SKM-1 treated with dmso at 0.1 percent for 144 hours (cell line): Measurements from ENCODE around the gene TNS1.

Experiments
- DNase-seq: peaks from one replicate; lab custom pipeline; 2025; ENCODE audit not compliant: unreplicated experiment; lab: John Stamatoyannopoulos, UW

Gene TNS1

DNA sequence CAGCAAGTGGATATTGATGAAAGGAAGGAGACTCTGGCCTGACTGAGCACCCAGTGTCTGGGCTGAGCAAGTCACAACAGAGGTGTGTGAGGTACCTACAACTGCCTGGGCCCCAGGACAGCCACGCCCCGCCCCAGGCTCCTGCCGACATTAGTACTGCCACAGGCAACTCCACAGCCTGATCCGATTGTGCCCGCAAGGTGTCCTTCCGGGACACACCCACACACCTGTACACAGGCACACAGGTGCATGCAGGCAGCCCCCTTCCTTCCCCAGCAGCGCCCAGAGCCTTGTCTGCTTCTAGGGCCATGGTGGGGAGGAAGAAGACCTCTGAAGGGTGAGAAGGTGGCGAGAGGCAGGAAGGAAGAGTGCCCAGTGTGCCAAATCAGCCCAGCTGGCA, 83.6 kb downstream of the TNS1 start:
- no peak for DNase-seq

DNA sequence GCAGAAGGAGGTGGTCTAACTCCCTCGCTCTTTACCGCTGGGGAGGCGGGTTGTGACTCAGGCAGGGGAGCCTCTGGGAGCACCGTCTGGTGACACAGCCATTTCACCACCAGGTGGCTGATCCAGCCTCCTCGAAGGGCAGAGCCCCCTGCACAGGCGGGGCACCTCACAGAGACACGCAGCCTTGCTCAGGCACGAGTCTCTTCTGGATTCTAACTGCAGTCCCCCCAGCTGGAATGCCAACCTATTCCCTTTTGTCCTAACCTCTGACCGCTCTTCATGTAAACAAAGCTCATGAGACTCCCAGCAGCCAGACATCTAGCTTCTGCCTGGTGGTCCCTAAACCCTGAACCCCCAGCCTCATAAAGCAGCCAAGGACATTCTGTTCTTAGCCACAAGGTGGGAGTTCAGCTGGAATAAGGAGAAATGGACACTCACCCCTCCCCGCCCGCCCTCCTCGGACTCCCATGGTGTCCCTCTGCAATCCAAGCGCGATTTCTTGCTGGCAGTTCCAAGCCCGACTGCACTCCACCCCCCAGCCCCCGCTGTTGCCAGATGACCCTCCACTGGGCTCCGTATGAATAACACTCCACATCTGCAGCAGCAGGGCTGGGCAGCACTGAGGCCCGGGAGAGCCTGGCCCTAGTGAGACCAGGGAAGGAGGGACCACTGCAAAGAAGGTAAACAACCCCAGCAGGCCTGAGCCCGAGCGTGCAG, 84.3 kb downstream of the TNS1 start:
- no peak for DNase-seq

DNA sequence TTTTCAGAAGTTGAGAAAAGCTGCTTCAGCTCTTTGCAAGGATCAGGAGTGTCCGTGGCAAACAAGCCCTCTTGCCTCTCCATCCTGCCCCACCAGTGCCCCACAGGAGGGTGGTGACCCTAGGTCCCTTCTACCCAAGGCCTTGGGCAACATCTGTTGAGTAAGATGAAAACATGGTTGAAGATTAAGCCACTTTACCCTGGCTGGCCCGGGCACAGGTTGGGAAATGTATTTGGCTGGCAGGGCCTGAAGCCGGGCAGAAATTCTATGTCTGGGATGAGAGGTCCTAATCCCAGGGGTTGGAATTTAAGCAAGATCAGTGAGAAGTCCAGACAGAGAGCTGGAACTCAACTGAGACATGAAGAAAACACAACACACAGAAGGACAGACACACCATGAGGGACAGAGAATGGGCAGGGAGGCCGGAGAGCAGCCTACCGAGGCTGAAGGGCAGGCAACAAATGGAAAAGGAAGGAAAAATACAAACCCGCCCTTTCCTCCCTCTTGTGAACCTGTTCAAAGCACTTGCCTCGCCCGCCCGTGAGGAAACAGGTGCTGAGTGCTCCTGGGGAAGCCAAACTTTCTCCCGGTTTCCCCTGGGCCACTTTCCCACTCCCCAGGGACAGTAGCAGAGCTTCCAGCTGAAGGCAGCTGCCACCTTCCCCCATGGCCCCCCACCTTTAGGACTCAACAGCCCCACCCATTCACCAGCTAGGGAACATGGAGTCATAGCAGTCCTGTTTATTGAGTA, 86.1 kb downstream of the TNS1 start:
- DNase-seq, result no peak

DNA sequence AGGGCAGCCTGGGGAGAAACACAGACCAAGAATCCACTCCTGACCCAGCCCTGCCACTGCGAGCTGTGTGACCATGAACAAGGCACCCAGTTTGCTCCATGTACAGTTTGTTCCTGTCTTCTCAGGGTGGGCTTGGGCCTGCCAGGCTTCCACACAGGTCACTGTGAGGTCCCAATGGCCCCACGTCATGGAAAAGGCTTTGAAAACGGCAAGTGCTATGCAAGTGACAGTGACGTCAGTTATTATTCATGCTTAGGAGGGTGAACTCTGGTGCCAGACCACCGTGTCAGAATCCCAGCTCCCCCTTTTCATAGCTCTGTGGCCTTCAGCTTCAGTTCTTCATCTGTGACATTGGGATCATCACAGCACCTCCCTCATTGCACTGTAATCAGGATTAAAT, 87.1 kb downstream of the TNS1 start:
- DNase-seq, result no peak

DNA sequence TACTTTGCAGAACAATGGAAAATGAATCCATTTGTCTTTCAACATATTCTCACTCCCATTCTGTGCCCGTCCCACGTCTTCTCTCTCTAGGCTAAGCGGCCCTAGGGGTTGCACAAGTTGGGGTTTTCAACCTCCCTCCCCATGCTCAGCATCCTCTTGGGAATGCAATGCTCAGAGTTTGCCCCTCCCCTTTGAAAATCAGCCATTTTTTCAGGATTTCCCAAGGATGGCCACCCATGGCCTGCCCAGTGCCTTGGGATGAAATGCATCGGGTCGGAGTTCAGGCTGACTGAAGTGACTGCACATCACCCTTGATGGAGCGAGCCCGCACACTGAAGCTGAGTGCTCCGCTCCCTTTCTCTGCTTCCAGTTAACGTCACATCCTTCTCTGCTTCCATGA, 87.9 kb downstream of the TNS1 start:
- no peak for DNase-seq

DNA sequence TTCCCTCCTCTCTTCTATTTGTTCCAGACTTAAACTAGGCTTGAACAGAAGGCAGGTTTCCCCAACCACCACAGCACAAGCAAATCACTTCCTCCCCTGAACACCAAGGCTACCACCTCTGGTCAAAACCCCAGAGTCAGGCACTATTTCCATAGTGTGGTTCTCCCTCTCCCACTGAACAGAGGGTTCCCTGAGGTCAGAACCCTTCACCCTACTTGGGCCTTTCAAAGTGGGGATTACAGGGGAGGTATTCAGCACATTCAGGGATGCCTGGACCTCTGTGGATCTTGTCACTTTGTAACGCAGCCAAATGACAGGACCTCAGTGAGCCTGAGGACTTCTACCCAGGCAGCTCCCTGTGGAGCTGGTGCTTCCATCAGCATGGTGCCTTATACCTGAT, 88.7 kb downstream of the TNS1 start:
- no peak for DNase-seq

DNA sequence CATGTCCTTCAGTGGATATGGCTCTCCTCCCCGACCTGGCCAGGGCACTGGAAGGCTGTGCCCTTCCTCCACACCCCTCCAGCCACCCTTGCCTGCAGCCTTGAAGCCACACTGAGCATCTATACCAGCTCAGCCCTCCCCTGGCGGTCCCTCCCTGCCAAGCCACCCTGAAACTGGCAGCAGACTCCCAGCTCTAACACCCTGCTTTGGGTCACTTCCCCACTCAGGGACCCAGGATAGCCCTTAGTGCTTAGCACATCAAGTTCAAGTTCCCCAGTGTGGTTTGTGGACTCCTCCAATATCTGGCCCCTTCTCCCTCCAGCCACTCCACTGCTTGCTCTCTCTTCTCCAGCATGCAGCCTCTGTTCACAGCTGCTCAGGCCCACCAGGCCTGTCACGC, 89.4 kb downstream of the TNS1 start:
- peak; percentile 39 for DNase-seq

DNA sequence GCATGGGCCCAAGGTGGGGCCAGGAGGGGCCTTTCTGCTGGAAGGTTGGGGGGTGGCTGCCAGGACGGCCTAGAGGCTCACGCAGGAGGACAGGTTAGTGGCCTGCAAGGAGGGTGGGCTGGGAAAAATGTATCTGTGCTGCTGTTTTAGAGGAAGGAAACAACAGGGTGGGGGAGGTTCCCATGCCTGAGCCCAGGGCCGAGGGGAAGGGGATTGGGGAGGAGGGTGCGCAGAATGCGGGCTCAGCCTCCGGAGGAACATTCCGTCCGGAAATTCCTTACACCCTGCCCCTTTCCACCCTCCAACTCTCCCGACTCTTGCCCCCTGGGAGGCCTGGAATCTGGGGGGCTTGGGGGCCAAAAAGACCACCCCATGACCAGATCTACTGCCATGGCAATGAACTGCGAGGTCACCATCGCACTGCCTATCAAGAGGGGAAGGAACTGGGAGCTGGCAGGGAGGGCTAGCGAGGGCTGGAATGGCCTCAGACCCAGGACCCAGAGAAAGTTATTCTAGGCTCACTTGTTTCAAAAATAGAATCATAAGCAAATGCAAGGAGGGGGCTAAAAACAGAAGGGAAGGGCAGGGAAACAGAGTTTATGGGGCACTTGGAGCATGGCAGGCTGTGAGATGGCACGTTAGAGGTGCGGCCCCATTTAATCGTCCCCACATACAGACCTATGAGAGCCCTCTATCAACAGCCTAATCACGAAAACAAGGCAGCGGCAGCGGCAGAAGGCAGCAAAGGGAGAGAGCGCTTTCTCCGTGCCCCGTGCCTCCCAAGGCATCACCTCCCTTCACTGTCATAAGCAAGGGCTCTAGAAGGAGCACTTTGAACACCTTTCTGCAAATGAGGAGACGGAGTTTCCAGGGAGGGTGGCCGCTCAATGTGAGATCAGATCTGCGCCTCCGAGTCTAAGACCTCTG, 90.4 kb downstream of the TNS1 start:
- DNase-seq, result no peak

DNA sequence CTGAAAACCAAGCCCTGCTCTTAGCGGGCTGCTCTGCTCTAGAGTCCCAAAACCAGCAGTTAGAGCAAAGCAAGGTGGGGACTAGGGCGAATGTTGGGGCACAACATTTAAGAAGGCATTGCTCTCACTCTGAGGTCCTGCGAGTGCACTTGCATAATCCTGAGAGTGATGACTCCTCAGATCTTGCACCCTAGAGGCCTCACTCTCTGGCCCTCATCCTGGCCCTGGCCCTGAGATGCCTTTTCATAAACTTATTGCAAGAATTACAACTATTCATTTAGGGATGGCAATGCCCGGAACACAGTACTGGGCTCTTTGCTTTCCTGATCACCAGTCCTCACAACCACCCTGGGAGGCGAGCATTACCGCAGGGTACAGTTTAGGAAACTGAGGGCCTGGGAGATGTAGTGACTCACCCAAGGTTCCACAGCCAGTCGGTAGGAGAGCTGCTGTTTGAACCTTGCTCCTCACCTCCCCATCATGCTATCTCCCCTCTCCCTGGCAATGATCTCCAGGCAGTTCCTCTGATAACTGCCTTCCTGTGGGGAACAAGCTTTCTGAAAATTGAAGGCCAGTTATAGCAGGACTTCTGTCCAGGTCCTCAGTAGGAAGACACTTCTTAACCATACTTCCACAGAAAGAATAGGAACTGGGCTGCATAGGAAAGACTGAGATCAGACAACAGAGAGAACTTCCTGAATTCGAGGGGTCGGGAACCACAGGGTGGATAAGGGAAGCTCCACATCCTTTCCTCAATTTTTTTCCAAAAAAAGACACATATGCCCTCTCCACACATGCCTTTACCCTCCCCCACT, 91.3 kb downstream of the TNS1 start:
- no peak for DNase-seq

DNA sequence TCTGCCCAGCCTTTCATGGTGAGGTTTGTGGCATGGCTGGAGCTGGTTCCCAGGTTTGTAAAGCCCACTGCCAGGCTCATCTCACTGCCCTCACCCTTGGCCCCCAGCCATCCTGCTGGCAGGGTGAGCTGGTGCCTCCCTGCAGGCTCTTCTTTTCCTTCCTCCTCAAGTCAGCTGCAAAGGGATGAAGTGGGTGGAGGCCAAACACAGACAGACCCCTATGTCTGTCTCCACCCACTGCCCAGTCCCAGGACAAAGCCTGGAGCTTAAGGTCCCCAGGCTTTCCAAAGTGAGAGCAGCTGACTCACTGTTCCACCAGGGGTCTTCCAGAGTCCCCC, 92.0 kb downstream of the TNS1 start:
- DNase-seq, result no peak

DNA sequence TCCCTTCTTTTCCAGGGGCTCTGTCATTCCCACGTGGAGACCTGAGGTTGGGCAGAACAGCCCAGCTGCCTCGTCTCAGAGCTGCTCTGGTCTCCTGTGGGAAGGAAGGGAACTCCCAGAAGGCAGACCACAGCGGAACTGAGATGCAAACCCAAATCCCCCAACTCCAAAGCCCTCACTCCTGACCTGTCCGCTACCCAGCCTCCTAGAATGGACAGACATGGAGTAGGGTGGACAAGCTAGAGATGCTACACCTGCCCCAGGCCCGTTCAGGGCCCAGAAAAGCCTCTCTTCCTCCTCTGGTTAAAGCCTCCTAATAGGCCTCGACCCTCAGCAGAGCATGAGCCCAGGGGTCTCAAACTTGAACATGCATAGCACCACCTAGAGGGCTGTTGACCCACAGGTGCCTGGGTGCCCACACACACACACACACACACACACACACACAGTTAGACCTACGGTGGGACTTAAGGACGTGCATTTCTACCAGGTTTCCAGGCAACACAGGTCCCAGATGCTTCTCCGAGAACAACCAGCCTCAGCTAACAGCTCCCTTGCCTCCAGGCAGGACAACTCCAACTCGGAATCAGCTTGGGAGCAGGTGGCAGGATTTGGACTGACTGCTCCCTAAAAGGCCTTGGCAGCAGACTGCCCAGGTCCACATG, 93.5 kb downstream of the TNS1 start:
- DNase-seq, result no peak

DNA sequence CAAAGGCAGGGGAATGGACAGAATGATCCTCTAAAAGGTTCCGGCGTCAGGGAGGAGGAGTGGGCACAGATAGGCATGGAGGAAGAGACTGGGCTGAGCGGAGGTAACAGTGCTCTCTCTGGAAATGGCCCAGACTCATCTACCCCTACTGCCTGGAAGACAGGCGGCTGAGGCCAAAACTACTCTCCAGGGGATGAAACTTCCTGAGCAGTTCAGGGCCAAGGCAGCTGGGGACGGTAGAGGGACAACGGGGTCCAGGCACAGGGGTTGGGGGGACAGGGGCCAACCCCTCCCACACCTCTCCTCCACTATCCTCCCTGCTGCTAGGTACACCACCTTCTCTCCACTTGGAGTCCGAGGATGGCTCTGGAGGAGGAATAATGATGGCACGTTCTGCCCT, 94.3 kb downstream of the TNS1 start:
- no peak for DNase-seq

DNA sequence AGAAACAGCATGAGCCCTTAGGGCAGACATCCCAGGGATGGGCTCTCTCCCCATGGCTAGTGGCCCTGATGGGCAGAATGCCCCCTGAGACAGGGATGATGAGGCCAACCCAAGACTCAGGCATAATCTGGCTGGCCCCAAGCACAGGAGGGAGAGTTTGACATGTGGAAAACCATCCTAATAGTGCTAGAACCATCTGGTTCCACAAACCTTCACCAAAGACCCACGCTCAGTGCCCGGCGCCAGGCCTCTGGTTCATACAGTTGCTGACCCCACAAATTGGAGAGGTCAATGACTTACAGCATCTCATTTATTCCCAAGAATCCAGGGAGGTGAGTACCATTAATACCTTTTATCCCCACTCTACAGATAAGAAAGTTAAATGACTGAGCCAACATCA, 95.5 kb downstream of the TNS1 start:
- DNase-seq, result no peak

DNA sequence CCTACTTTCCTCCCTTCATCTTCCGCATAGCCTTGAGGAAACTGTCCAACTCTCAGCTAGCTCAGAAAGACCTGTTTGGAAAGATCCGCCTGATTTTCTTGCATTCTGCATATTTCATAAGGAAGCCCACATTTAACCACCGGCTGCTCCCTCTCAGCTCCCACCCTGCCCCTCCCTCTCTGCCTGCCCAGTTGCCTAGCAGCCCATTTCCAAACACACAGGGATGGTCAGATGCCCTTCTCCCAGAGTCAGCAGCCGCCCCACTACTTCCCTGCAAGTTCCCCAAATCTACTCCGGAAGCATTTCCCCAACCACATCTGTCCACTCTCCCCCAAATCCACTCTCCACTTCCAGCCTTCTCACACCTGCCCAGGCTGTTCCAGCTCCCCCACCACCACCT, 96.0 kb downstream of the TNS1 start:
- no peak for DNase-seq

DNA sequence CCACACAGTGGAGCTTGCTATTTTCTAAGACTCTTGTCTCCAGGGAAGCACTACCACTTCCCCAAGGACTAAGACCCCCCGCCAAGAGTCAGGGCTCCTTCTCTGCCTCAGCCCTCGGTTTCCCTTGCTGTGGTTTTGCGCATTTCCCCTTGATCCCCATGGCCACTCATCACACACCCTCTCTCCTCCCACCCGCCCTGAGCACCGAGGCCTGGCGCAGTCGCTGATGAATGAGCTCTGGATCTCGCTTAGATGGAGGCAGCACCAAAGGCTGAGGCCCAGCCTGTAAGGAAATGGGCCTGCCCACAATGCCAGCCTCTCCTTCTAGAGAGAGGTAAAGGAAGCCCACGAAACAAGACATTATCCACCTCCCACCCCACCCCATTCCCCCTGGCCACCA, 96.9 kb downstream of the TNS1 start:
- peak; percentile 81 for DNase-seq

DNA sequence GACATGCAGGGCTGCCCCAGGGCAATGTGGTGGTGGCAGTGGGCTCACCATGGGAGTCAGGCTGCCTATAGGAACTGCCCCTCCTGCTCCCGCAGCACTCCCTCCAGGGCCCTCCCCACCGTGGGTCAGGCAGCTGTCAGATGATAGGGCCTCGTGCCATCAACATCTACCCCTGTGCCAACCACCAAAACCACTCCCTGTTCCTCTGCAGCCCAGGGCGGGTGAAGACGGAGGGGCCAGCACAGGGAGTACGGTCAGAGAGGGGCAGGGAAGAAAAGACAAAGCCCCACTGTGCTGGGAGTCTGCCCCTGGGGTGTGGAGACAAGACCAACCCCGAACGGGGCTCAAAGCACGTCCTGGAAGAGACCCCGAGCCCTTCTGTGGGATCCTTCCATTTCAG, 97.4 kb downstream of the TNS1 start:
- DNase-seq, result no peak

DNA sequence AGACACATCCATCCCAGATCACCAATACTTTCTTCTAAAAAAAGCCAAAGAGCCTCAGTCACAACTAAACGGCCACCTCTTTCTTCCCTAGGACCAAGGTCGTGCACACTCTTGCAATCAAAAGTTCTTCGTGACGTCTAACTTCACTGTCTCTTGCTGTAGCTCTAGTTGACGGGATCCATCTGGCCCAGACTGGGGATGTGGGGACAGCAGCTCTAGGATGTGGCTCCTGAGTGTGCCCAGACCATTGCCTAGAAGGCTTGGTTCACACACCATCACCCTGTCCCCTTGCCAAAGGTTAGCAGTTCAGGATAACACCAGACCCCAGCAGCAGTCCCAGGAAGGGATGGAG, 98.2 kb downstream of the TNS1 start:
- no peak for DNase-seq

DNA sequence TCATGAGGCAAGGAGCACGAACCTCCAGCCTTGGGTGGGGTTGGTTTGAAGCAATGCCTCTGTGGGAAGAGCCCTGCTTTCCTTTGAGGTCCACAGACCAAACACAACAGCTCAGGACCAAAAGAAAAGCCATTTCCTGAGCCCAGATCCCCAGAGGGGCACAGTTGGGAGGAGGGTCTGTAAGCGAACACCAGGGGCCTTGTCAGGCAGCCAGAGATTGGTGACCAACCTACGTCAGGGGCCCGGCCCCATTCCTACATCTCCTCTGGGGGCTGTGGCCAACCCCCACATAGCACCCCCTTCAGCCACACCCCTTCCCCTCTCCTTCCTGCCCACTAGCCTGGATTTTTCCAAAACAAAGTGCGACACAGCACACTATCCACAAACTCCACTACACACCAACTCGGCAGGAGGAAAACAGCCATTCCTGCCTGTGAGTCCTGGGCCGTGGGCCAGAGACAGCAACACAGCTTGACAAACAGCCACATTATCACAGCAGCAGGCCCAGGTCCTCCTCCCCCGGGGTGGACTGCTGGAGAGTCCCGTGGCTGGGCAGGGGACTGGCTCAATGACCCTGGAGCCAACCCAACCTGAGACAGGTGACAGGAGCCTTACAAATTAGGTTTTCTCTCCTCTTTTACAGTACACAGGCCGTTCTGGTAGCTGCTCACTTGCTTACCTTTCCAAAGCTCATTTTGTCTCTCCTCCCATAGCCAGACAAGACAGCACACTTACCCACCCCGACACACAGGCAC, 98.8 kb downstream of the TNS1 start:
- DNase-seq, result no peak

DNA sequence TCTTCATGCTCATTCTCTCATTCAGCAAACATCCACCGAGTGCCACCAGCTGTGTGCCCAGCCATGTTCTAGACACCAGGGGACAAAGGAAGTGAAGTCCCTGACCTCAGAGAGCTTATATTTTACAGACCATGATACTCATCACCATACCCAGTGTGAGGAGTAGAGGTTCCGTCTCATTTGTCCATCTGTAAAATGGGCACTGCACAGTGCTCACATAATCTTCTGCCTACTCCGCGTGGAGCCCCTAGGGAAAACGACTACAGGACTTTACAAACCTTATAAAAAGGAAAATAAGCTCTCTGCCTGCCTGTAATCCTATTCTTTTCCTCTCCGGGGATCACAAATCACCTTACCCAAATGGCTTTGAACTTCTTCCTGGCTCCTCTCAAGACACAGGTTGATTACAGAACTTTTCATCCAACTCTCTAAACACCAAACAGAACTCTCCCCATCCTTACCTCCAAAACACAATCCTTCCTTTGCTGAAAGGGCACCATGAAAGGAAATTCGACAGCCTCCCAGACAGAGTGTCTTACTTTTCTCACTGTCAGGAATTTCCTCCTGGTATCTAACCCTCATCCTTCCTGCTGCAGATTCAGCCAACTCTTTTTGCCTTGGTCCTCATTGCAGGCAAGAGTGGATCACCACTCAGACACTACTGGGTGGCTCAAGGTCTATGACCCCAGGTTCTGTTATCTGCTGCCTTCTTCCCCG, 99.5 kb downstream of the TNS1 start:
- no peak for DNase-seq
